NAMALWA (cell line): Measurements from ENCODE around the gene PELI2.

Source experiments
- DNase-seq: peaks from one replicate; pipeline ENCODE4 v3.0.0-alpha.2; 2015; ENCODE audit warnings: low spot score

Gene PELI2

GRCh38 chr14:56119201-56119981 is 1.2 kb downstream of the PELI2 start:
- DNase-seq: peak; percentile 22

GRCh38 chr14:56120091-56120691 is 2.0 kb downstream of the PELI2 start:
- DNase-seq: peak; percentile 23

- no peak for DNase-seq
Observed at GRCh38 chr14:56121816-56122215, 3.6 kb downstream of the PELI2 start.

DNA sequence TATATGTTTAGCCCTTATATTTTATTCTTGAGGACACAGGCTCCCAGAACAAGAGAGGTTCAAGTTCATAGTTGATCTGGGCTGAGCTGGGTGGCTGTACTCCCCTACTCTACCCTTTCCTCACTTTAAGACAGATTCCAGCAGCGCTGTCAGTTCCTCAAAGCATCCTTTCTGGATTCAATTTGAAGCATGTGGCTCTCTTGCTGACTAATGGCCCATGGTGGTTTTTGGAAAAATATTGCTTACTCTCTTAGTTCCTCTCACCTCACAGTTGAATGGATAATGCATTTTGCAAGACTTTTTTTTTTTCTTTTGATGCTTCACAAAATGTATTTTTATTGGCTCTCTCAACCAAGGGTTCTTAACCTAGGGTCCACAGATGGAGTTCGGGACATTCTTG is 4.1 kb downstream of the PELI2 start:
- DNase-seq: no peak

DNA sequence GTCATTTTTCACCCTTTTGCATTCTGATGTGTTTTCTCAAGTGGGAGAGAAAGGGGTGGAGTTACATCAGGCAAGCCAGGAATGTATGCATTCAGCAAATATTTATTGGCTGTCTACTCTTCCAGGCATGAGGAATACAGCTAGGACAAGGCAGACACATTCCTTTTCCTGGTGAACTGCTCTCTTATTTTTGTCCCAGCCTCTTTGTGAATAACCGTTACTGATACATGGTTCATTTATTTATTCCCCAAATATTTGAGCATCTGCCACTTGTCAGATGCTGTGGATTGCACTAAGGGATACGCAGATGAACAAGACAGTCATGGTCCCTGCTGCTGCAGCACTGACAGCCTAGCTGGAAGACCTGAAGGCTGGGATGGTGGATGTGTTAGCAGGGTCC is 6.1 kb downstream of the PELI2 start:
- DNase-seq: no peak

DNA sequence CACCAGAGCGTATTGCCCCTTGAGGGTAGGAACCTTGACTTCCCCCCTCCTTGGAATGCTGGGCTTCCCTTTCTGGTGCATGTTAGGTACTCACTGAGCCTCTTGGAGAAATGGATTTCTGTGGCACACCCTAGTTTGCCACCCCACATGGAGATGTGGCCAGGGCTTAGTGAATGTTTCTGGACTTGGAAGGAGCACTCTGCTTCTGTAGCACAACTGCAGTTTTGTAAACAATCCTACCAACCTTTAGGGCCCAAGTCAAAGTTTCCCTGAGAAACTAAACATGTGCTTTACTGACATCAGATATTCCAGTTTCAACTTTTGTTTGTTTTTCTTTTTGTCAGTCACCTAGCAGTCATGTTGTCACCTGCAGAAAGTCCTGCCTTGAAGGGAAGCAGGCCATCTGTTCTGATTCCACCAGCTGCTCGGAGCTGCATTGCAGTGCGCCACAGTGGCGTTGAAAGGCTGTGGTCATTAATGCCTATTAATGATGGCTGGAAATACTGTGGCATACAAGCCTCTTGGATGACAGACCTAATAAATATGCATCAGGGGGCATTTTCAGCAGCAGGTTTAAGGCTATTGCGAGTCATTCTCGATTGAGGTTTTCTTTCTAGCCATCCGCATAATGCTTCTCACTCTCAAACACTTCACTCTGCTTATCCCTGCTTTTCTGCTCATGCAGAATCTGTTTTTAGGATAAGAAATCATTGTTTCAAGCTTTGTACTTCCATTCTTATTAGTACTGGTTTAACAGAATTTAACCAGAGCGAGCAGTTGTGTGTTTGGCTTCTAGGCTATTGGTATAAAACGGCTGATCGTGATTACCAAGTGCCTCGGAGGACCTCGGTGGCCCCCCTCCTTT is 7.8 kb downstream of the PELI2 start:
- DNase-seq: no peak

DNA sequence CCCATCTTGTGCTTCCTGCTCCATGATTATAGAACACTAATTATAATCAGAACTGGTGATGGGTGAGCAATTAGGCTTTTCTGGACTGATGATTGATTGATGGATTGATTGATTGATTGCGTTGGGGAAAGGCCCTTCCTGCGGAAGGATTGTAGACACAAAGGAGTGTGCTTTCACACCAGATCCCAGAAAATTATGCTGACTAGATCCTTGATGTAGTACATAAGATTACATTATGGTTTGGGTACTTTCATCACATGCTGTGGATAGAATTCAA is 8.4 kb downstream of the PELI2 start:
- no peak for DNase-seq

- no peak for DNase-seq
Observed at GRCh38 chr14:56127156-56127555, 8.9 kb downstream of the PELI2 start.

- no peak for DNase-seq
Observed at GRCh38 chr14:56129092-56129491, 10.9 kb downstream of the PELI2 start.

GRCh38 chr14:56129933-56130332 is 11.7 kb downstream of the PELI2 start:
- no peak for DNase-seq

DNA sequence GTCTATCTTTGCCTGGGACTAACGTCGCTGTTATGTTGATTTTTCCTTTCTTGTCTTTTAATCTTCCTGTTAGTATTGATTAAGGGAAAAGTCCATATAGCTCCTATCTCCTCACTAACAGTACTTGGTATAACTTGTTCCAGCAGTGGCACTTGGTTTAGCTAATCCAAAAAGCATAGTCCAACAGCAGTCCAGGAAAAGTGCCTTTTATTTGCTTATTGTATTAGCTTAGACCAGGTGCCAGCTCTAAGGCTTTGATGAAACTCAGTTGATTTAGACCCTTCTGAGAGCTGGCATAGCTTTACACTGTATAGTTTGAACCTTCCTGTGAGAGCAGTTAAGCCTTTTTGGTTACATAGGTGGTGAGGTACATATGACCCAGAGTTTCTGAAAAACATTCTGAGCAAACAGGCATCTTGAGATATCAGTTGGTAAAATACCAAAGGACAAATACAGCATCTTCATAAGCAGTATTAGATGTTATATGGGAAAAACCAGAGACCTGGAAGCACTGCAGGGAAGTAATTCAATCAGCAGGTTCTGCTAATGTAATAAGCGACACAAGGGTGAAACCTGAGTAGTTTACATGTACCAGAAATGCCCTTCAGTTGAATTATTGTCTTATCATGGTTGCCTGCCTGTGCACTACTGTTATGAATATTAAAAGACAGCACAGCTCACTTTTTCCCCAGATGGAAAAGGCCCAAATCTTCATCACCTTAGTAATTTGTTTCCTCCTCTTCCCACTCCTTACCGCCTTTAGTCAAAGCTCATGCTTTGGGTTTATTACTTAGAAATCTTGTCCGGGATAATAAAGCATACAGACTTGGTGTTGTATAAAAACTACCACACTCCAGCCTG is 13.0 kb downstream of the PELI2 start:
- no peak for DNase-seq

- DNase-seq: no peak
Observed at GRCh38 chr14:56131865-56132833, 13.9 kb downstream of the PELI2 start.

DNA sequence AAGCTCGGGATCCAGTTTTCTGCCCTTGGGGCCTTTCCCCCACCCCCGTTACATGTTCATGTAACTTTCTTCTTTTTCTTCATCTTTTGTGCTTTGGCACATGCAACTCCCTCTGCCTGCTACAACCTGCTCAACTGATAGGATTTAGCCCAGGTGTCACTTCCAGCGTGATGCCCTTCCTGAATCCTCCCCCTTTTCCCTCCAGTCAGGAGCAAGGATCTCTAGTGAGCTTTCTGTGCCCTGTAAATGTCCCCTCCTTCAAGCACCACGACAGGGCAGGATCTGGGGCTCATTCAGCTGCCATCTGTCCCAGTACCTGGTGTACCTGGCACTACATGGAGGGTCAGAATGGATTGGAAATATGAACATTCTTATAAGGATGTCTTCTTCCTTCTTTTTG is 15.3 kb downstream of the PELI2 start:
- no peak for DNase-seq

DNA sequence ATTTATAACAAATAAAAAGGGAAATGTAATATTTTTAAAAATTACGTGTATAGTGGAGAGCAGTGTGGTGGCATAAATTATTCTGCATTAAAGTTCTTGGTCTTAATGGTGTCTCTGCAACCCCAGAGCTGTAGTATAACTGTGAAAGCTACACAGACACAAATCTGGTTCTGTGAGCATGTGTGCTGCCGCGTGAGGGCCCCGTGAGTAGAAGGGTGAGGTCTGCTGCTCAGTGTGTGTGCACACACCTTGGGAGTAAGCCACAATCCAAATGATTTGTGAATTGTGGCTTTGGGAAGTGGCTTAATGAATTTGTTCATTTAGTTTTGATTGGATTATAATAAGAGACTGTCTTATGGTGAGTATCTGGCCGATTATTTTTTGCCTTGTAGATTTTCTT is 16.8 kb downstream of the PELI2 start:
- DNase-seq: no peak

DNA sequence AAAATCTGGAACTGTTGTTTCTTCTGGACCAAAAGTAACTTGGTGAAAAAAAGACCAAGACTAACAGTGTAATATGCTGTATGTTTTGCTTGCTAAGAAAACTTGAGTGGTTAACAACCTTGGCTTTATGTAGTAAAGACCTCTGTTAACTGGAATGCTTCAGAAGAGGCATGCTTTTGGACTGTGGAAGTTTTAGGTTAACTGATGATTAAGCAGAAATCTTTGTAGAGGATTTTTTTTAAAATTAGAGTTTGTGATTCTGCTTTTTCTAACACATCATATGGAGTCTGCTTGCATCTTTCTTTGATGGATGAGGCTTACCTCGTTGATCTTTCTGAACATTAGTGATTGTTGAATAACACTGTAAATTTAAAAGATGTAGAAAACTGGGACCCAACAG is 17.5 kb downstream of the PELI2 start:
- DNase-seq: no peak

DNA sequence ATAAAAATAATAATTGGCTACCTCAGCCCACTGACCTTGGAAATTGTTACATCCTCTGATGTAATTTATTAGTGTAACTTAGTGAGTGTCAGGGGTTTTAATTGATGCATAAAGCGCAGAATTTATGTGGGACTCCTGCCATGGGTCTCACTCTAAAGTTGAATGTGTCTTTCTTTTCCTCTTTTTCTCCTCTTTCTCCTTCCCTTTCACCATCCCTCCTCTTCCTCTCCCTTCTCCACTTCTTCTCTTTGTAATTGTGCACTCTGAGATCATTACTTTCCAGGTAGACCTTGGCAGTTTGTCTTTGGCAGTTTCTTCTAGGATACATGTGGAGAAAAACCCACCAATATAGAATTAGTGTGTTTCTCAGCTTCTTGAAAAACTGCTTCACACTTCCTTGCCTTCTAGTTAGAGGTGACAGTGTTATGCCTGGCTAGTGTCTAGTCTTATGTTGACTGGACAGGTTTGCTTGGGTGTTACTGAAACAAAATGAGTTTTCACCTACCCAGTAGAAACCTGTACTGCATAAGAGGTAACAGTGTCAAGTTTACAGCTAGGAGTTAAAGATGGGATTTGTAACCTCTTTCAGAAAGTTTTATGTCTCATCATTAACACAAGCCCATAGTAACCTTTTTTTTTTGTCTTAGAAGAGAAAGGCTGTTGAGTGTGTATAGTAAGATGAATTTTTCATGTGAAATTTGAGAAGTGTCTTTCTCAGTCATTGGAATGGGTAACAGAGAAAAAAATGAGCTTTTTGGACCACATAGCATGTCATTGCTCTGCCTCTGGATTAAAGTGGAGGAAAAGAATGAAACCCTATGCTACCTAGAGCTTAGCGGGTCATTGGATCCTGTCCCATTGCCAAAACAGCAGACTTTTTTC is 18.6 kb downstream of the PELI2 start:
- DNase-seq: no peak

- no peak for DNase-seq
Observed at GRCh38 chr14:56137453-56137807, 19.2 kb downstream of the PELI2 start.

GRCh38 chr14:56137849-56138248 is 19.6 kb downstream of the PELI2 start:
- no peak for DNase-seq

DNA sequence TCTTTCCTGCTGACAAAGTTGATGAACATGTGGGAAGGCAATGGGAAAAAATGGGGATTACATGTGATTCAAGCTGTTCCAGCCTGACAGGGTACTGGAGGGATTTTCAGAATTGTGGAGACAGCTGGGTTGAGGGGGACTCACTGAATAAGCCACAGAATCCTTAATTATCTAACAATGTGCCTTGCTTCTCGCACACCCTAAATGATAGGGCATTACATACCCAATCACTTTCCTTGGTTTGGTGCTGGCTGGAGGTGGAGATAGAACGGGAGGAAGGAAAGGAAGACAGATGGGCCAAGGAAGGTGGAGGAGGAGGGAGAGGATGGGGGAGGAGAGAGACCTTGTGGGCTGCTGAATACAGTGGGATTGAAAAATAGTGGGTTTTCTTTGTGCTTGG is 20.7 kb downstream of the PELI2 start:
- DNase-seq: no peak

GRCh38 chr14:56142314-56142713 is 24.1 kb downstream of the PELI2 start:
- no peak for DNase-seq
